Caco-2 (cell line): ENCODE data around the gene PACSIN2. TPM values are rescaled to one million over a fixed set of nuclear protein-coding genes. Genes with fewer than 3 reads are reported as not detected.
A peak's percentile ranks its signal among the peaks of the same experiment; 100 is the strongest.

ENCODE experiments used
- BruUV-seq: library from RNA; stranded (reverse); fragments of 400-500 nt; replicated peaks from 2 replicates; lab custom pipeline; 2021; lab: Mats Ljungman, UMichigan
- CTCF ChIA-PET: fragments of 300-600 bp; sonication (Branson Sonifier 250); formaldehyde crosslinking; loops from one replicate; lab custom pipeline; 2022; ENCODE audit warnings: antibody characterized with exemption; lab: Charles Lee
- POLR2A ChIA-PET: fragments of 300-600 bp; sonication (Branson Sonifier 250); formaldehyde crosslinking; loops from one replicate; lab custom pipeline; 2022; ENCODE audit warnings: antibody characterized with exemption; lab: Charles Lee
- DNase-seq, 2 experiments: peaks; one replicate each; pipeline versions ENCODE4 v3.0.0 to v3.0.0-alpha.2; 2020 to 2022
- H3K27me3 ChIP-seq: replicated peaks from 2 replicates; pipeline ENCODE4 v1.6.0; 2011; ENCODE audit warnings: low read length; ENCODE audit not compliant: control insufficient read depth, insufficient read depth
- H3K36me3 ChIP-seq: 2 replicates; pipeline ENCODE4 v1.5.1; 2011; ENCODE audit warnings: low read length; ENCODE audit not compliant: control insufficient read depth, insufficient read depth
- H3K4me1 ChIP-seq: fragments of 250-450 bp; sonication (Bioruptor Pico); 2 replicates; pipeline ENCODE4 v1.5.1; 2020; ENCODE audit warnings: mild to moderate bottlenecking
- H3K4me3 ChIP-seq: 2 replicates; pipeline ENCODE4 v1.5.1; 2011; ENCODE audit warnings: low read depth, mild to moderate bottlenecking, control low read depth, low read length
- H3K9me3 ChIP-seq: fragments of 250-450 bp; sonication (Bioruptor Pico); 2 replicates; pipeline ENCODE4 v1.5.1; 2020; ENCODE audit warnings: mild to moderate bottlenecking, moderate library complexity
- H3K27ac Mint-ChIP-seq: one replicate; pipeline ENCODE4 v1.8.0; 2022; ENCODE audit warnings: mixed read lengths; ENCODE audit not compliant: unreplicated experiment
- H3K27me3 Mint-ChIP-seq: one replicate; pipeline ENCODE4 v1.8.0; 2022; ENCODE audit warnings: mixed read lengths; ENCODE audit not compliant: insufficient read depth, unreplicated experiment
- H3K36me3 Mint-ChIP-seq: one replicate; pipeline ENCODE4 v1.8.0; 2022; ENCODE audit warnings: mild to moderate bottlenecking, mixed read lengths; ENCODE audit not compliant: insufficient read depth, unreplicated experiment
- H3K4me1 Mint-ChIP-seq: one replicate; pipeline ENCODE4 v1.8.0; 2022; ENCODE audit warnings: low read depth, mixed read lengths; ENCODE audit not compliant: unreplicated experiment
- H3K4me3 Mint-ChIP-seq: one replicate; pipeline ENCODE4 v1.8.0; 2022; ENCODE audit warnings: mild to moderate bottlenecking, moderate library complexity, mixed read lengths; ENCODE audit not compliant: unreplicated experiment
- H3K9me3 Mint-ChIP-seq: one replicate; pipeline ENCODE4 v1.8.0; 2022; ENCODE audit warnings: mixed read lengths; ENCODE audit not compliant: unreplicated experiment
- intact Hi-C: fragments of 100-400 bp; cut with micrococcal nuclease; formaldehyde crosslinking; loops from one replicate; pipeline ENCODE4 v1.10.0; 2022; ENCODE audit not compliant: unreplicated experiment
- total RNA-seq: library from RNA; stranded (reverse); gene quantifications from 2 replicates; pipeline ENCODE4 v1.2.3, GENCODE V29; 2022
- TF ChIP-seq, protein P1 (sequence below), 2 experiments: fragments of 200-600 bp in 1 of 2; IDR thresholded peaks; 1 replicate in 1 of 2; 2 replicates in 1 of 2; pipeline versions ENCODE4 v1.5.1 to v1.8.0; 2011 to 2022; ENCODE audit warnings: antibody characterized with exemption in 1 of 2, control low read depth in 1 of 2, inconsistent platforms in 1 of 2, low read depth in 1 of 2, low read length in 1 of 2, mild to moderate bottlenecking in 1 of 2, moderate library complexity in 1 of 2; ENCODE audit not compliant: insufficient read depth in 1 of 2, severe bottlenecking in 1 of 2, unreplicated experiment in 1 of 2

The PACSIN2 gene
- total RNA-seq, 1 experiment from 2014 or later = 122 TPM

DNA sequence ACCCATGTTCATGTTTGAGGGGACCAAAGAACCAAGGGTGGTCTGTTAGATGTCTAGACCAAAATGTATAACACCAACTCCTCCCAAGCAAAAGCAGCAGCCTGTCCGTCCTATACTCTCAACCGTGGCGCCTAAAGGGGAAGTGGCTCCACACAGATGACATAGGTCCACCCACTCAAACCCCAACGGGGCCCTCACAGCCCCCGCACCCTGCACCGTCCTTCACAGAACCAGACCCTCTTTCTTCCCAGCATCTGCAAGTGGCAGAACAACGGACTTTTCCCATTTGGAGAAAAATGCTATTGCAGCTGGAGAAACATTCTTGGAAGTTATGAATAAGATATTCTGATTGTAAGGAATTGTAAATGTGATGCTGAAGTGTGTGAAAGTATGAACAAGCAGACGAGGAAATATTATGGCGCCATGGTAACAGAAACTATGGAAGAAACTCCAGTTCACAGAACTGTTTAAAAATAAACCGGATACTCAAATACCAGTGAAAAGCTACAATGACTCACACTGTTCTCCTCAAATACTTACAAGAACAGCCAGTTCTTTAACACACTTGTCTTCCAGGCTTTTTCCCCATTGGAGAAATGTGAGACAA is 81.4 kb downstream of the PACSIN2 start:
- DNase-seq = no peak
- Mint-ChIP-seq H3K27me3 (no peaks in the 10 kb centered on the region), H3K4me1 (peaks cover 51% of the 10 kb centered on the region), H3K27ac (peak overlapping the region; percentile 66), H3K9me3 (no peaks in the 10 kb centered on the region), H3K36me3 (peaks cover 76% of the 10 kb centered on the region), H3K4me3 (no peak overlapping the region)
- intact Hi-C loops = no loop called here
- POLR2A ChIA-PET = no interaction called here
- Histone ChIP-seq H3K4me3 (no peak overlapping the region), H3K27me3 (no peaks in the 10 kb centered on the region), H3K4me1 (peaks cover 30% of the 10 kb centered on the region), H3K36me3 (peaks cover 3% of the 10 kb centered on the region), H3K9me3 (no peaks in the 10 kb centered on the region)
- CTCF ChIA-PET = no interaction called here
- no TSS peak for BruUV-seq
- TF ChIP-seq, protein P1, sequence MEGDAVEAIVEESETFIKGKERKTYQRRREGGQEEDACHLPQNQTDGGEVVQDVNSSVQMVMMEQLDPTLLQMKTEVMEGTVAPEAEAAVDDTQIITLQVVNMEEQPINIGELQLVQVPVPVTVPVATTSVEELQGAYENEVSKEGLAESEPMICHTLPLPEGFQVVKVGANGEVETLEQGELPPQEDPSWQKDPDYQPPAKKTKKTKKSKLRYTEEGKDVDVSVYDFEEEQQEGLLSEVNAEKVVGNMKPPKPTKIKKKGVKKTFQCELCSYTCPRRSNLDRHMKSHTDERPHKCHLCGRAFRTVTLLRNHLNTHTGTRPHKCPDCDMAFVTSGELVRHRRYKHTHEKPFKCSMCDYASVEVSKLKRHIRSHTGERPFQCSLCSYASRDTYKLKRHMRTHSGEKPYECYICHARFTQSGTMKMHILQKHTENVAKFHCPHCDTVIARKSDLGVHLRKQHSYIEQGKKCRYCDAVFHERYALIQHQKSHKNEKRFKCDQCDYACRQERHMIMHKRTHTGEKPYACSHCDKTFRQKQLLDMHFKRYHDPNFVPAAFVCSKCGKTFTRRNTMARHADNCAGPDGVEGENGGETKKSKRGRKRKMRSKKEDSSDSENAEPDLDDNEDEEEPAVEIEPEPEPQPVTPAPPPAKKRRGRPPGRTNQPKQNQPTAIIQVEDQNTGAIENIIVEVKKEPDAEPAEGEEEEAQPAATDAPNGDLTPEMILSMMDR (IDR thresholded peaks at IDR 0.05; ENCODE audit: insufficient read depth in 1 of 2, low read depth in 1 of 2, low read length in 1 of 2, severe bottlenecking in 1 of 2, unreplicated experiment in 1 of 2) = no peak

DNA sequence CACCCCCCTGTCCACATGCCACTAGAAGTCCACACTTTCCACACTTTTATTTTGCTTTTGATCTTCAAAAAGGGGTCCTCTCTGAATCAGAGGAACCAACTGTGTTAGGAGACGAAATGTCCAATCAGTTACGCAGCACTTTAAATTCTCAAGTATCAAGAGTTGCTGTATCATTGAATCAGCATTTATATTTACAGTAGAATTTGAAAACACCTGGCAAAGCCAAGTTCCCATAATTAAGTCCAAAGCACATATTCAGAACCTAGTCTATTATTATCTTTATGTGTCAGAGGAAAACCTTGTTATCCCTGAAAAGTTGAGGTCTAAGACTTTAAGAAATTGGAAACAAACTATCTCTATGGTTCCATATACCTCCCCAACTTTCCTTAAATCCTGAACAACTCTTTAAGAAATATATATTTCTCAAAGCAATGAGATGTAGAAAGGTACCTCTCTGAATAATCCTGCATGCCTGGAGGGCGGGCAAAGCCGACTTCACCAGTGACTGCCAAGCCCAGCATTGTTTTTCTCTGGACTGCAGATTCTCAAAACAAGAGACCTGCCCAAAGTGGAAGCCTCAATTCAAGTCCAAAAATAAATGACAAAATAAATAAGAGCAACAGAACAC is 82.0 kb downstream of the PACSIN2 start:
- intact Hi-C loops = no loop called here
- BruUV-seq = no TSS peak

DNA sequence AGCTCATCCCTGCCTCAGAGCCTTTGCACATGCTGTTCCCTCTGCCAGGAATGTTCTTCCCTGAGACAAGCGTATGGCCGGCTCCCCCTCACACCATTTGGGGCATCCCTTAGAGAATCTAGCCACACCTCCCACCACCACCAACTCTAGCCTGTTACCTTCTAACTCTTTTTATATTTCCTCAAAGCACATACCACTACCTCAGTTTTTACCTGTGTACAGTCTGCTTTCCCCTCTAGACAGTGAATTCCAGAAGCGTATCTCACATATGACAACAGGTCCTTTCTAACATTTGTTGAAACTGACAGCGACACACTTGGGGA is 82.8 kb downstream of the PACSIN2 start:
- no peak overlapping the region for H3K4me3 ChIP-seq
- H3K27me3 ChIP-seq = no peaks in the 10 kb centered on the region
- peaks cover 3% of the 10 kb centered on the region for H3K36me3 ChIP-seq
- H3K36me3 Mint-ChIP-seq = peaks cover 62% of the 10 kb centered on the region
- H3K4me3 Mint-ChIP-seq = no peak overlapping the region
- CTCF ChIA-PET = no interaction called here
- intact Hi-C loops = no loop called here
- POLR2A ChIA-PET = interaction anchor here (0.6 kb wide), 1 partner anchor 83 kb away, joined by 3 read pairs; the partner anchor contains the start of gene PACSIN2
- BruUV-seq = no TSS peak
- peak overlapping the region; percentile 75 for H3K27ac Mint-ChIP-seq
- H3K27me3 Mint-ChIP-seq = no peaks in the 10 kb centered on the region
- peaks cover 41% of the 10 kb centered on the region for H3K4me1 Mint-ChIP-seq
- no peaks in the 10 kb centered on the region for H3K9me3 ChIP-seq
- TF ChIP-seq, protein P1 (IDR thresholded peaks at IDR 0.05; ENCODE audit: insufficient read depth in 1 of 2, low read depth in 1 of 2, low read length in 1 of 2, severe bottlenecking in 1 of 2, unreplicated experiment in 1 of 2) = no peak
- H3K4me1 ChIP-seq = peaks cover 23% of the 10 kb centered on the region
- DNase-seq = no peak
- H3K9me3 Mint-ChIP-seq = no peaks in the 10 kb centered on the region

More for the DNA sequence above, 82.0 kb downstream of the PACSIN2 start:
- TF ChIP-seq, protein P1 (IDR thresholded peaks at IDR 0.05; ENCODE audit: insufficient read depth in 1 of 2, low read depth in 1 of 2, low read length in 1 of 2, severe bottlenecking in 1 of 2, unreplicated experiment in 1 of 2) = no peak
- ChIA-PET POLR2A (no interaction called here), CTCF (no interaction called here)
- H3K4me1 Mint-ChIP-seq = peaks cover 47% of the 10 kb centered on the region
- DNase-seq = no peak
- H3K9me3 Mint-ChIP-seq = no peaks in the 10 kb centered on the region
- H3K27me3 ChIP-seq = no peaks in the 10 kb centered on the region
- peaks cover 27% of the 10 kb centered on the region for H3K4me1 ChIP-seq
- H3K4me3 Mint-ChIP-seq = no peak overlapping the region
- H3K27ac Mint-ChIP-seq = peak overlapping the region; percentile 66
- H3K36me3 ChIP-seq = peaks cover 3% of the 10 kb centered on the region
- no peak overlapping the region for H3K4me3 ChIP-seq
- H3K36me3 Mint-ChIP-seq = peaks cover 70% of the 10 kb centered on the region
- H3K27me3 Mint-ChIP-seq = no peaks in the 10 kb centered on the region
- no peaks in the 10 kb centered on the region for H3K9me3 ChIP-seq
